T-helper 1 cell treated with Interleukin-12 subunit alpha and Interleukin-12 subunit beta and Interleukin-4 antibody, amounts not matched to agents 30 μg/mL and 1 μg/mL, for 36 hours (primary cell): ENCODE results near the gene CENPQ.
"Not testable (repeated sequence)": the region's sequence is repeated elsewhere in the genome, so short reads cannot be mapped to it uniquely, and the experiment has no call there.

Experiments
- H3K27ac Mint-ChIP-seq: one replicate; pipeline ENCODE4 v1.8.0; 2021; ENCODE audit warnings: mild to moderate bottlenecking, mixed read lengths
- H3K27me3 Mint-ChIP-seq: one replicate; pipeline ENCODE4 v1.8.0; 2021; ENCODE audit warnings: low read depth, mixed read lengths
- H3K36me3 Mint-ChIP-seq: one replicate; pipeline ENCODE4 v1.8.0; 2021; ENCODE audit warnings: low read depth, mixed read lengths
- H3K4me1 Mint-ChIP-seq: one replicate; pipeline ENCODE4 v1.8.0; 2021; ENCODE audit warnings: low read depth, mixed read lengths
- H3K4me3 Mint-ChIP-seq: one replicate; pipeline ENCODE4 v1.8.0; 2021; ENCODE audit warnings: mild to moderate bottlenecking, moderate library complexity, mixed read lengths
- H3K9me3 Mint-ChIP-seq: one replicate; pipeline ENCODE4 v1.8.0; 2021; ENCODE audit warnings: mixed read lengths

CENPQ gene

GRCh38 chr6:49476564-49476963, 13.4 kb downstream of the CENPQ start:
- not testable (repeated sequence) for H3K4me3 Mint-ChIP-seq, H3K27me3 Mint-ChIP-seq, H3K4me1 Mint-ChIP-seq, H3K9me3 Mint-ChIP-seq, H3K27ac Mint-ChIP-seq
- peaks cover 31% of the 10 kb centered on the region for H3K36me3 Mint-ChIP-seq

- H3K4me3 Mint-ChIP-seq, result no peak overlapping the region
- no peak overlapping the region for H3K27ac Mint-ChIP-seq
- peaks cover 14% of the 10 kb centered on the region for H3K36me3 Mint-ChIP-seq
- H3K27me3 Mint-ChIP-seq, result no peaks in the 10 kb centered on the region
- no peaks in the 10 kb centered on the region for H3K9me3 Mint-ChIP-seq
- H3K4me1 Mint-ChIP-seq, result no peaks in the 10 kb centered on the region
These were observed 16.3 kb downstream of the CENPQ start for GRCh38 chr6:49479308-49479970.

- H3K4me1 Mint-ChIP-seq, H3K36me3 Mint-ChIP-seq, H3K27ac Mint-ChIP-seq, H3K4me3 Mint-ChIP-seq, H3K9me3 Mint-ChIP-seq, H3K27me3 Mint-ChIP-seq: not testable (repeated sequence)
These were observed 18.7 kb downstream of the CENPQ start for GRCh38 chr6:49481846-49482245.

- H3K4me3 Mint-ChIP-seq, H3K36me3 Mint-ChIP-seq: not testable (repeated sequence)
These were observed 20.2 kb downstream of the CENPQ start for GRCh38 chr6:49483380-49483779.

GRCh38 chr6:49490633-49491032, 27.5 kb downstream of the CENPQ start:
- Mint-ChIP-seq H3K9me3 (no peaks in the 10 kb centered on the region), H3K4me3 (no peak overlapping the region), H3K36me3 (peaks cover 15% of the 10 kb centered on the region), H3K27me3 (no peaks in the 10 kb centered on the region), H3K4me1 (no peaks in the 10 kb centered on the region), H3K27ac (no peak overlapping the region)

More at GRCh38 chr6:49483380-49483779, 20.2 kb downstream of the CENPQ start:
- H3K4me1 Mint-ChIP-seq, H3K27ac Mint-ChIP-seq, H3K9me3 Mint-ChIP-seq, H3K27me3 Mint-ChIP-seq: not testable (repeated sequence)

- Mint-ChIP-seq H3K4me3 (no peak overlapping the region), H3K27ac (no peak overlapping the region), H3K4me1 (no peaks in the 10 kb centered on the region), H3K27me3 (no peaks in the 10 kb centered on the region), H3K36me3 (peaks cover 4% of the 10 kb centered on the region), H3K9me3 (no peaks in the 10 kb centered on the region)
These were observed 34.1 kb downstream of the CENPQ start for GRCh38 chr6:49497304-49497703.

GRCh38 chr6:49499126-49499525, 36.0 kb downstream of the CENPQ start:
- Mint-ChIP-seq H3K9me3 (no peaks in the 10 kb centered on the region), H3K27me3 (no peaks in the 10 kb centered on the region), H3K36me3 (no peaks in the 10 kb centered on the region), H3K4me3 (no peak overlapping the region), H3K4me1 (no peaks in the 10 kb centered on the region), H3K27ac (no peak overlapping the region)

GRCh38 chr6:49499623-49500022, 36.5 kb downstream of the CENPQ start, which contains the start of gene GLYATL3:
GLYATL3 (plus strand) TSS chr6:49499923; CDS start chr6:49511991, 12,068 bp downstream.
- Mint-ChIP-seq H3K9me3 (no peaks in the 10 kb centered on the region), H3K4me3 (no peak within 1 kb of the TSS), H3K36me3 (no peaks in the 10 kb centered on the region), H3K4me1 (no peaks in the 10 kb centered on the region), H3K27me3 (no peaks in the 10 kb centered on the region), H3K27ac (no peak within 1 kb of the TSS)

GRCh38 chr6:49504666-49505065, 41.5 kb downstream of the CENPQ start:
- Mint-ChIP-seq H3K27ac (no peak overlapping the region), H3K36me3 (no peaks in the 10 kb centered on the region), H3K9me3 (no peaks in the 10 kb centered on the region), H3K27me3 (peaks cover 8% of the 10 kb centered on the region), H3K4me3 (no peak overlapping the region), H3K4me1 (no peaks in the 10 kb centered on the region)

- Mint-ChIP-seq H3K27me3 (peaks cover 13% of the 10 kb centered on the region), H3K36me3 (no peaks in the 10 kb centered on the region), H3K4me1 (no peaks in the 10 kb centered on the region), H3K4me3 (no peak overlapping the region), H3K9me3 (no peaks in the 10 kb centered on the region), H3K27ac (no peak overlapping the region)
These were observed 43.5 kb downstream of the CENPQ start for GRCh38 chr6:49506569-49507111.

GRCh38 chr6:49509342-49509741, 46.2 kb downstream of the CENPQ start:
- Mint-ChIP-seq H3K36me3 (no peaks in the 10 kb centered on the region), H3K4me3 (no peak overlapping the region), H3K9me3 (no peaks in the 10 kb centered on the region), H3K27ac (no peak overlapping the region), H3K4me1 (no peaks in the 10 kb centered on the region), H3K27me3 (peaks cover 18% of the 10 kb centered on the region)

GRCh38 chr6:49513153-49513989, 50.2 kb downstream of the CENPQ start:
- Mint-ChIP-seq H3K4me3 (no peak overlapping the region), H3K27ac (no peak overlapping the region), H3K4me1 (no peaks in the 10 kb centered on the region), H3K36me3 (no peaks in the 10 kb centered on the region), H3K27me3 (peaks cover 22% of the 10 kb centered on the region), H3K9me3 (no peaks in the 10 kb centered on the region)

- H3K4me3 Mint-ChIP-seq, result no peak overlapping the region
- no peaks in the 10 kb centered on the region for H3K36me3 Mint-ChIP-seq
- H3K27me3 Mint-ChIP-seq, result peaks cover 19% of the 10 kb centered on the region
- H3K4me1 Mint-ChIP-seq, result no peaks in the 10 kb centered on the region
- no peak overlapping the region for H3K27ac Mint-ChIP-seq
- H3K9me3 Mint-ChIP-seq, result no peaks in the 10 kb centered on the region
These were observed 51.7 kb downstream of the CENPQ start for GRCh38 chr6:49514571-49515484.

- Mint-ChIP-seq H3K4me1 (no peaks in the 10 kb centered on the region), H3K36me3 (no peaks in the 10 kb centered on the region), H3K4me3 (no peak overlapping the region), H3K27me3 (peaks cover 23% of the 10 kb centered on the region), H3K9me3 (no peaks in the 10 kb centered on the region), H3K27ac (no peak overlapping the region)
These were observed 52.4 kb downstream of the CENPQ start for GRCh38 chr6:49515485-49516146.
